BJ (cell line): ENCODE measurements around the gene SND1. TPM values are rescaled to one million over a fixed set of nuclear protein-coding genes. Genes with fewer than 3 reads are reported as not detected.

Experiments used
- CTCF ChIA-PET: fragments of 350-600 bp; formaldehyde crosslinking; extraction: SDS; loops from one replicate; lab custom pipeline; 2021; ENCODE audit warnings: antibody characterized with exemption, inconsistent platforms; lab: Yijun Ruan, JAX
- POLR2A ChIA-PET: fragments of 300-600 bp; sonication (Branson Sonifier 250); formaldehyde crosslinking; extraction: SDS; loops from one replicate; lab custom pipeline; 2021; ENCODE audit warnings: antibody characterized with exemption; lab: Charles Lee
- DNase-seq: peaks from one replicate; pipeline ENCODE4 v3.0.0-alpha.2; 2011; ENCODE audit warnings: low read depth
- H3K27me3 ChIP-seq: 2 replicates; pipeline ENCODE4 v1.6.0; 2011; ENCODE audit warnings: low read length; ENCODE audit not compliant: control insufficient read depth, insufficient read depth
- H3K36me3 ChIP-seq: 2 replicates; pipeline ENCODE4 v1.5.1; 2011; ENCODE audit warnings: low read length; ENCODE audit not compliant: control insufficient read depth, insufficient read depth
- H3K4me3 ChIP-seq: 2 replicates; pipeline ENCODE4 v1.5.1; 2011; ENCODE audit warnings: low read depth, mild to moderate bottlenecking, control low read depth, low read length
- polyA plus RNA-seq: library from polyadenylated mRNA; depleted of rRNA; stranded (reverse); fragments of >200 nt; gene quantifications from 2 replicates; pipeline ENCODE4 v1.2.3, GENCODE V29; 2011
- TF ChIP-seq, protein P1 (sequence below): IDR thresholded peaks from 2 replicates; pipeline ENCODE4 v1.5.1; 2011; ENCODE audit warnings: low read depth, mild to moderate bottlenecking, control low read depth, inconsistent platforms, low read length, moderate library complexity; ENCODE audit not compliant: insufficient read depth

Gene SND1
- polyA plus RNA-seq, 1 experiment, result 203 TPM

DNA sequence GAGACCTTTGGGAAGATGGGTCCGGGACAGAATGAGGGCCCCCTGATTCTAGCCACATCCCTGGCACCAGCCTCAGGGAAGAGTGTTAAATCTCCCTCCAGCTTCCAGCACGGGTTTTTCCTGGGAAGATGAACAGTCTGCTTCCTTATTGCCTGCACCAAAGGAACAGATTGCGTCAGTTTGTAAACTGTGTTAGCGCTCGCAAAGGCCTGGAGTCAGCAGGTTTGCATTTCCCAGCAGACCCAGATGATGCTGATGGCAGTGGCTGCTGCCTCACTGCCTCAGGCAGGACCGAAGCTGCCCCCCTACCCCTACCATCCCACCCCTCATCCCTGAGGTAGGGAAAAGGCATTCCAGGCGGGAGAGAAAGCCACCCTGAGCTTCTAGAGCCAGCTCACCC is 413.9 kb downstream of the SND1 start:
- Histone ChIP-seq H3K36me3 (no peaks in the 10 kb centered on the region), H3K27me3 (no peaks in the 10 kb centered on the region), H3K4me3 (no peak overlapping the region)
- ChIA-PET POLR2A (no interaction called here), CTCF (no interaction called here)
- TF ChIP-seq, protein P1, sequence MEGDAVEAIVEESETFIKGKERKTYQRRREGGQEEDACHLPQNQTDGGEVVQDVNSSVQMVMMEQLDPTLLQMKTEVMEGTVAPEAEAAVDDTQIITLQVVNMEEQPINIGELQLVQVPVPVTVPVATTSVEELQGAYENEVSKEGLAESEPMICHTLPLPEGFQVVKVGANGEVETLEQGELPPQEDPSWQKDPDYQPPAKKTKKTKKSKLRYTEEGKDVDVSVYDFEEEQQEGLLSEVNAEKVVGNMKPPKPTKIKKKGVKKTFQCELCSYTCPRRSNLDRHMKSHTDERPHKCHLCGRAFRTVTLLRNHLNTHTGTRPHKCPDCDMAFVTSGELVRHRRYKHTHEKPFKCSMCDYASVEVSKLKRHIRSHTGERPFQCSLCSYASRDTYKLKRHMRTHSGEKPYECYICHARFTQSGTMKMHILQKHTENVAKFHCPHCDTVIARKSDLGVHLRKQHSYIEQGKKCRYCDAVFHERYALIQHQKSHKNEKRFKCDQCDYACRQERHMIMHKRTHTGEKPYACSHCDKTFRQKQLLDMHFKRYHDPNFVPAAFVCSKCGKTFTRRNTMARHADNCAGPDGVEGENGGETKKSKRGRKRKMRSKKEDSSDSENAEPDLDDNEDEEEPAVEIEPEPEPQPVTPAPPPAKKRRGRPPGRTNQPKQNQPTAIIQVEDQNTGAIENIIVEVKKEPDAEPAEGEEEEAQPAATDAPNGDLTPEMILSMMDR, result no peak
- DNase-seq, result no peak

DNA sequence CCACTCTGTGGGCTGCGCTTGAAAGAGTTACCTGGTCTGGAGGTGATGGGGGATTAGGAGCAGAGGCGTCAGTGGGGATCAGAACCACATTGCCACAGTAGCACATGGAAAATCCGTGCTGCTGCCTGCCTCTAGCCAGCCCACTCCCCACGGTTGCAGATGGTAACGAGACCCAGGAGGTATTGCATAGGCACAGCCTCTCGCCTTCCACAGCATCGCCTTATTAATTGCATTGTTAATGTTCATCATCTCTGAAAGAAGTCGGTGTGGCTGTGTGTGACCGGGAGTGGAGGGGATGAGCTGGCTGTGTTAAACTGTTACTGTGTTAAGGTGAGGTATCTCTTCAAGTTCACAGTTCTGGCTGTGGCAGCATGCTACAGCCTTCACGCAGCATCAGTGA is 414.4 kb downstream of the SND1 start:
- Histone ChIP-seq H3K4me3 (no peak overlapping the region), H3K27me3 (no peaks in the 10 kb centered on the region), H3K36me3 (no peaks in the 10 kb centered on the region)
- ChIA-PET CTCF (no interaction called here), POLR2A (no interaction called here)
- TF ChIP-seq, protein P1, result no peak
- no peak for DNase-seq

DNA sequence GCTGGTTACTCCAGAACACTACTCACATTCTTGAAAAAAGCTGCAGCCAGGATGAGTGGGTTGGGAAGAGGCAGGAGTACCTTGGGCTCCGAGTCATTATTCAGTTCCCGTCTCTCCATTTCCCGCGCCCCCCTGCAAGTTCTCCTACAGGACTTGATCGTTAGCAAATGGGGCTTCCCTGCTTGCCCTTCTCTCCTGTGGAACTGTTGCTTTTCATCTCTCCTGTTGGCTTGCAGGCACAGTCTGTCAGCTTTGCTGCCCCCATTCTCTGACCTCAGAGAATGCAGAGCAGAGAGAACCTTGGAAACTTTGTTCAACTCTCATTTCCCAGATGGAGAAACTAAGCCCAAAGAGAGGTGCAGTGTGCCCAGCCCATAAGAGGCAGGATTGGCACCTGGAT is 414.9 kb downstream of the SND1 start:
- TF ChIP-seq, protein P1, result 0 out of 2 replicates have a peak, but pooled peaks have one; percentile 6
- CTCF ChIA-PET, result no interaction called here
- no peaks in the 10 kb centered on the region for H3K27me3 ChIP-seq
- DNase-seq, result no peak
- POLR2A ChIA-PET, result no interaction called here
- no peak overlapping the region for H3K4me3 ChIP-seq
- no peaks in the 10 kb centered on the region for H3K36me3 ChIP-seq

GRCh38 chr7:128067983-128068382 is 416.0 kb downstream of the SND1 start:
- CTCF ChIA-PET, result no interaction called here
- POLR2A ChIA-PET, result no interaction called here
- Histone ChIP-seq H3K27me3 (no peaks in the 10 kb centered on the region), H3K36me3 (peaks cover 1% of the 10 kb centered on the region; the same call in 1 of the 2 replicates), H3K4me3 (no peak overlapping the region)
- no peak for DNase-seq
- TF ChIP-seq, protein P1, result no peak

GRCh38 chr7:128068785-128069184 is 416.8 kb downstream of the SND1 start:
- ChIA-PET CTCF (interaction anchor here (0.8 to 0.9 kb wide), 2 partner anchors 9 to 276 kb away, joined by 3 read pairs; no protein-coding TSS in a partner anchor), POLR2A (no interaction called here)
- no peak overlapping the region for H3K4me3 ChIP-seq
- no peaks in the 10 kb centered on the region for H3K27me3 ChIP-seq
- no peak for DNase-seq
- TF ChIP-seq, protein P1, result no peak
- peaks cover 1% of the 10 kb centered on the region; the same call in 1 of the 2 replicates for H3K36me3 ChIP-seq
